GM21717 (cell line): ENCODE data around the gene TMEM91.
"Not testable (repeated sequence)": the region's sequence is repeated elsewhere in the genome, so short reads cannot be mapped to it uniquely, and the experiment has no call there.

Experiments used
- ATAC-seq: cut with Tn5 transposase; IDR thresholded peaks from one replicate; pipeline ENCODE4 v1.9.1; 2021; ENCODE audit warnings: mild to moderate bottlenecking, moderate library complexity; ENCODE audit not compliant: unreplicated experiment

The TMEM91 gene

DNA sequence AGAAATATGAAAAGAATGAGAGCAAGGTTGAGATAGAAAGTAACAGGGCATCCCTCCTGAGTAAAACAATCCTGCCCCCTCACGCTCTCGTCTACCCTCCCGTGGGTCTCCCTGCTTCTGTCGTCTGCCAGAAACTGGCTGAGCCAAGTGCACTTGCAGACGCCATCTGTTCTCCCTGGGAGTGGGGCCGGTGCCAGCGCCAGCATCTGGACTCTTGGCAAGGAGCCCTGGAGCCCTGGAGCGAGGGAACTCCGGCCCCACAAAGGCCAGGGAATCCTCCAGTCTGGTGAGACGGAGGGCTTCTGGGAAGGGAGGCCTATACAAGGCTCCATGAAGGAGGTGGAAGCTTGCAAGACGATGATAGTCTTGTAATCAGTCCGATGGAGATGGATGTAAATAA, 2.3 kb upstream of the TMEM91 start:
- ATAC-seq, result no peak

DNA sequence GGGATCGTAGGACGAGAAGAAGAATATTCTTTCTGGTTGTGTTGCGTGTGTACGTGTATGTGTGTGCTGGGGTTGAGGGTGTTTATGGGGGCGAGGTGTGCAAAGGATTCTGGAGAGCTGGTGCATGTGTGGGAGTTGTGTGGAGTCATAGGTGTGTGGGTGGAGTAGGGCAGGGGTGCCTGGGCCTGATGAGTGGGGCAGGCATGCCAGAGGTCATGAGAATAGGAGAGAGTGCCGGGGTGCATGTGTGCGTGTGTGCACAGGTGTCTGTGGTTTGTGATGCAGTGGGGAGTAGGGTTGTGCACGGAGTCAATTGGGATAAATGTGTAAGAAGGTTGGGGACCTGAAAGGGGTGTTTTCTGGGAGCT, 649 bp downstream of the TMEM91 start:
- ATAC-seq, result no peak

DNA sequence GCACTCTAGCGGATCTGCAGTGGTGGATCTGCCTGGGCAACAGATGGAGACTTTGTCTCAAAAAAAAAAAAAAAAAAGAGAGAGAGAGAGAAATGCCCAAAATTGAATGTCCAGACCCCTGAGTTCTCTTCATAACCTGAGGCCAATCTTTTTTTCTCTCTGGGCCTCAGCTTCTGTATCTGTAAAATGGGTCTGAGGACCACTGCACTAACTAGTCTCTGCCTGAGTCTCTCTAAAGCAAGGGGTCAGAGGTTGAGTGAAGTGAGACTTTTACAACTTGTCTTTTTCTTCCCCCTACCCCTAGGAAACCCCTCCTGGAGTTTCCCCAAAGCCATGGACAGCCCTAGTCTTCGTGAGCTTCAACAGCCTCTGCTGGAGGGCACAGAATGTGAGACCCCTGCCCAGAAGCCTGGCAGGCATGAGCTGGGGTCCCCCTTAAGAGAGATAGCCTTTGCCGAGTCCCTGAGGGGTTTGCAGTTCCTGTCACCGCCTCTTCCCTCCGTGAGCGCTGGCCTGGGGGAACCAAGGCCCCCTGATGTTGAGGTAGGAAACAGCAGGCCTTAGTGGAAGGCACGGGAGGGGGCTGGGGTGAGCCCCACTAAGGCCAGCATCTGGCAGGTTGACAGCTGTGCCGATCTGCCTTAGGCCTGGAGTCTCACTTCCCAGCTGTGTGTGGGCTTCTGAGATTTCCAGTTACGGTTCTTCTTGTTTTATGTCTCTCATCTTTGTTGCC, 1.8 kb downstream of the TMEM91 start:
- no peak for ATAC-seq

DNA sequence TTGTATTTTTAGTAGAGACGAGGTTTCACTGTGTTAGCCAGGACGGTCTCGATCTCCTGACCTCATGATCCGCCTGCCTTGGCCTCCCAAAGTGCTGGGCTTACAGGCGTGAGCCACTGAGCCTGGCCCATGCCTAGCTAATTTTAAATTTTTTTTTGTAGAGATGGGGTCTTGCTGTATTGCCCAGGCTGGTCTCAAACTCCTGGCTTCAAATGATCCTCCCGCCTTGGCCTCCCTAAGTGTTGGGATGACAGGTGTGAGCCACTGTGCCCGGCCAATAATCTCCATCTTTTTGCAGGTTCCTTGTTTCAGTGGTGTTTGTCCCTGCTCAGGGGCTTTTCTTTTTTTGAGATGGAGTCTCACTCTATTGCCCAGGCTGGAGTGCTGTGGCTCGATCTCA, 5.2 kb downstream of the TMEM91 start:
- not testable (repeated sequence) for ATAC-seq

DNA sequence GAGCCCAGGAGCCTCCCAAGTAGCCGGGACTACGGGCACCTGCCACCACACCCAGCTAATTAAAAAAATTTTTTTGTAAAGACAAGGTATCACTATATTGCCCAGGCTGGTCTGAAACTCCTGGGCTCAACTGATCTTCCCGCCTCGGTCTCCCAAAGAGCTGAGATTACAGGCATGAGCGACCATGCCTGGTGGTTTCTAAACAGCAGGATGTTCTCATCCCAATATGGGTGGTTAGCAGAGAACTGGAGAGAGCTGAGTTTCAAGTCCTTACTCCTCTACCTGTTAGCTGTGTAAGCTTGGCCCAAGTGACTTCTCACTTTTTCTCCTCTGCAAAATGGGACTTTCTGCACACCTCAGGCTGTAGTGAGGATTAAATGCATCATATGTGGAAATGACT, 8.0 kb downstream of the TMEM91 start:
- no peak for ATAC-seq

DNA sequence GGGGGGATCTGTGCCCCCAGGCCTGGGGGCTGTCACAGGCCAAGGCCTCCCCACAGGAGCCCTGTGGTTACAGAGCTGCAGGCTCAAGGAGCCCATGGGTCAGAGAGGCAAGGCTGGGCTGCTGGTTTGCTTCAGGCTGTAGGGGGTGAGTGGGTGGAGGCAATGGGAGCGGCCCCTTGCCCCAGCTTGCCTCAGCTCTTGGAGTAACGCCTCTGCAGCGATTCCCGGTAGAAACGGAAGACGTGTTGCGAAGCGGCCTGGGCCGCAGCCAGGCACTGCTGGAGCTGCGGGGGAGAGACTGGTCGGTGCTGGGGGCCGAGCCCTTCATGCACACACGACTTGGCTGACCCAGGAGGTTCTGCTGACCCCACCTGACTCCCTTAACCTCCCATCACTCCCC, 10.1 kb downstream of the TMEM91 start:
- ATAC-seq, result no peak

DNA sequence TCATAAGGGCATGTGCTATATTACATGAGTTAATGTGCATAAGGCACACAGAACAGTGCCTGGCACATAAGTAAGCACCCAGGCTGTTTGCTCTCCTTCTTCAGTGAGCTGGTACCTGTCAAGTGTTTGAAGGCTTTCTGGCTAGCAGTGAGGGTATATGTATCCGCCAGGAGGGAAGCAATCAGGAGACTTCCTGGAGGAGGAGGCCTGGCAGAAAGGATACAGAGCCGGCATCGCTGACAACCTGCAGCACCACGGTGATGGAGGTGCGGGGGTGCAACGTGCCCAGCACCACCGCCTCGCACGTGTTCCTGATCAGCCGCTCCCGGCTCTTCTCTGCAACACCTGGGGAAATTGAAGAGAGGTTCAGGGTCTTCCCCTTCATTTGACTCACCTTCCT, 15.3 kb downstream of the TMEM91 start:
- no peak for ATAC-seq

DNA sequence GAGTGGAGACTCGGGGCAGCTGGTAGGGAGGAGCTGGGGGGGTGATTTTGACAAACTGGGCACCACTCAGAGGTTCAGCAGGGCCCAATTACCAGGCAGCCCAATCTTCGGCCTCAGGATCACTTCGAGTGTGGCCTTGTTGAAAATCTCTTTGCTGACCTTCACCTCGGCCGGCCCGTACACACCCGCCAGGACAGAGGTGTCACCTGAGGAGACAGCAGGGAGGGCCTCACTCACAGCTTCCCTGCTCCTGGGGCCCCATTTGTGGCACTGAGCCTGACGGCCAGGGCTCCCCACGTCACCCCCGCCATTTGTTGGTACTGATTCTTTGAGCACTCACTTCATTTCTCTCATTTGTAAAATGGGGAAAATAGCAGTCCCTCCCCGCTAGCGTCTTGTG, 16.4 kb downstream of the TMEM91 start:
- ATAC-seq, result no peak

DNA sequence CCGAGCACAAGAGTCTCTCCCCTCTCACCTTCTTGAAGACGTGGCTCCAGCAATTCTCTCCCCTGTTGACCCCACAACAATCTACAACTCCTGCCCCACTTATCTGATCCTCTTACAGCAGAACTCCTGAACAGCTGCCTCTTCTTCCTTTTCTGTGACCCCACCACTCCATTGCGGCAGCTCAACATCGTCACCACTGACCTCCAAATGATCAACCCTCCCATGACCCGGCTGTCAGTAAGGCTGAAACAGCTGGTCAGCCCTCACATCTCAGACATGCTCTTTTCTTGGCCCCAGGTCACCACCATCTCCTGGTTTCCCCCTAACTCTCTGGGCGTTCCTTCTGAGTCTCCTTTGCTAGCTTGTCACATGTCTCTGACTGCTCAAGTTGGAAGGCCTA, 19.0 kb downstream of the TMEM91 start:
- ATAC-seq, result no peak

DNA sequence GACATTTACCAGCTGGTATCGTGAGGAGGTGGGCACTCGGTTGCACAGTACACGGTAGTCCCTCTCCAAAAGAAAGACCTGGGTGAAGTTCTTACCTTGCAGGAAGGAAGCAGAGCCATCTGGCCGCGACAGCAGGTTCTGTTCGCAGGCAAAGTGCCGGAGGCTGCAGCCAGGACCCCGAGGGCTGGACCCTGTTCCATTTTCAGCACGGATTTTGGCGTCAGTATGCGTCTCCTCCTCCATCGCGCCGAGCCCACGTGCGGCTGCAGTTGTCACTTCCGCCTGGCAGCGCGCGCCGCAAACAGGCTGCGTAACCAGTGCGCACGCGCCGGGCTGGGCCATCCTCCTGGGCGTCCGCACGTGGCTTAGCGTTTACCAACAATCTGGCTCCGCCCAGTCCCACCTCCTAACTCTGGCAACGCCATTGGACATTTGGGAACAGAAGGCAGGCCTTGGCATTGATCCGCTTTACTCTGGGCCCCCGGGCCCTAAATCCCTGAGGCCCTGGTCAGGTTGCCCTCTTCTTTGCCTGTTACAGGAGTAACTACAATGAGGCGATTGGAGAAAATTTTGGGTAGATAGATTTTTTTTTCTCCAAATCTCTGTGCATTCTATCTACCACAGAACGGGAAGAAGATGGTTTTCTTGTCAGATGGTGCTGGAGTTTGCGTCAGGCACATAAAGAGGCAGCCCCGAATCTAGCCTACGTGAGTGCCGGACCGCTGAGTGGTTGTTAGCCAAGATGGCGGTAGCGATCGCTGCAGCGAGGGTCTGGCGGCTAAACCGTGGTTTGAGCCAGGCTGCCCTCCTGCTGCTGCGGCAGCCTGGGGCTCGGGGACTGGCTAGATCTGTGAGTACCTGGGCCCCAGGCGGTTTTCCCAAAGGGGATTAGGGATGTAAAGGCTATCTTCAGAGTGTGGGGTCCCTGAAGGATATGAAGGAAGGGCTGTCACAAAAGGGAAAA, 21.0 kb downstream of the TMEM91 start, which contains the start of the genes BCKDHA and EXOSC5:
Gene BCKDHA, plus strand, starts transcription at position 733 of the 964 bp plus-strand sequence. Its CDS starts 10 bp downstream, at position 743.
Gene EXOSC5, minus strand, starts transcription at position 274 of the 964 bp plus-strand sequence. Its CDS starts 31 bp downstream, at position 243.
- ATAC-seq, result peak; percentile 80

DNA sequence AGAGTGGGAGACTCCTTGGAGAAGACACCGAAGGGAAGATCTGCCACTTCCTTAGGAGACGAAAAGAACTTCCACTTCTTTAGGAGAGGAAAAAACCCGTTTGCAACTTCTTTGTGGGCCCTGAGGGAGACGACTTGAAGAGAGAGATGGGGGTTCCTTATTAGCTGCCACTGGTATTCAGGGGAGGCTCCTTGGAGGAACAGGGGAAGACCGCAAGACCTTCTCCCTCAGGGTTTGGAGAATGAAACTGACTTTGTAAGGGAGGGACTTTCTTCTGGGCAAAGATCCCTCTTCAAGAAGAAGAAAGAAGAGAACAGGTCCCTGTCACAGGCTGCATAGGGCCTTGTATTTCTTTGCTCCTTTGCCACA, 21.7 kb downstream of the TMEM91 start:
- ATAC-seq, result no peak

DNA sequence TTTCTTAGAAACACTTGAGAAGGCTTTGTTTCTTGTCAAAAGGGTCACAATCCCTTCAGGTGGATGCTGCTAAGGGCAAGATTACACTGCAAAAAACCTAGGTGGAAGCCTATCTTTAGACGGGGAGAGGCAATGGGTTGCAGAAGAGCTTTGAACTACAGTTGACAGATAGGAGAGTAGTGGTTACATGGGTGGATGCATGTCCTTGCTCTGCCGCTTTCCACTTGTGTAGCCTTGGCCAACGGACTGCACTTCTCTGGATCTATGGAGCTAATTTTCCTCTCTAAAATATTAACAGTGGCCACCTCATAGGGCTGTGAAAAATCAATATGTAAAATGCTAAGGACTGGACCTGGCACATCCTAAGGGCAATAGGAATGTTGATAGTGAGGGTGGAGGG, 22.3 kb downstream of the TMEM91 start:
- no peak for ATAC-seq

DNA sequence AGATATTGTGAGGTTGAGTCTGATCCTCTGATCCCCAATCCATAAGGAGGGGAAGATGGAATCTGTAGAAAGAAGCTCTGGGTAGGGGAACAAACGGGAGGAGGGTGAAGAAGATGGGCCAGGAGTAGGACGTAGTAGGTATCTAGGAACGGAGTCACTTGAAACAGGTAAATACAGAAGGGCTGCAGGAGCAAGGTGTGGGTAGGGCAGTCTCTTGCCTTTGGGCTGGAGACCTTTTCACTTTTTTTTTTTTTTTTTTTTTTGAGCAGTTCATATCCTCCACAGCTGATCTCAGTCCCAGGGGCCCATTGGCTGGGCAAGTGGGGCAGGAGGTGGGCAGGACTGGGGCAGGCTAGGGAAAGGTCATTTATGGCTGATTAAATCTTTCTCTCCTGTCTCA, 22.8 kb downstream of the TMEM91 start:
- no peak for ATAC-seq

DNA sequence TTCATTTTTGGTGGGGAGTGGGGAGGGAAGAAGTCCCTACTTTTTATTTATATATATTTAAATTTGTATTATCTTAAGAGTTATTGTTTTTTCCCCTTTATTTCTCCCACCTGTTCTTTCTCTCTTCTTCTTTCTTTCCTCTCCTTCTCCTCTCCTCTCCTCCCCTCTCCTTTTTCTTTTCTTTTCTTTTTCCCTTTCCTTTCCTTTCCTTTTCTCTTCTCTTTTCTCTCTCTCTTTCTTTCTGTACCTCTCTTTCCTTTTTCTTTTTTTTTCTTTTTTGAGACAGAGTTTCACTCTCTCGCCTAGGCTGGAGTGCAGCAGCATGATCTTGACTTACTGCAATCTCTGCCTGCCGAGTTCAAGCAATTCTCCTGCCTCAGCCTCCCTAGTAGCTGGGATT, 23.2 kb downstream of the TMEM91 start:
- no peak for ATAC-seq

DNA sequence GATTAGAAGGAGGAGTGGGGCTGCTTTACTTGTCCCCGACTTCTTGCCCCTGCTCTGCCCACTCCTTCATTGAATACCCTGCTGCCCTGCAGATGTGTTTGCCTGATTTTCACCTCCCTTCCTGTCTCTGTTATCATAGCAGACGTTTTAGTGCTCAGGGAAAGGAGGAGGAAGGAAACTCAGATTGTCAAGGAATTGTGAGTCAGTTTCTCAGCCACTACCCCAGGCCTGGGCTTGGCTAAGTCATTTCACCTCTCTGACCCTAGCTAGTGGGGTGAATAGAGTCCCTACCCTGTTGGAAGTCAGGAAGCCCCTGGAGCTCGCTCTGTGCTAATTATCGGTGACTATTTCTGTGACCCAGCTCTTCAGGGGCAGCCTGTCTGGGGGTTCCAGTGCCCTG, 25.1 kb downstream of the TMEM91 start:
- ATAC-seq, result no peak

DNA sequence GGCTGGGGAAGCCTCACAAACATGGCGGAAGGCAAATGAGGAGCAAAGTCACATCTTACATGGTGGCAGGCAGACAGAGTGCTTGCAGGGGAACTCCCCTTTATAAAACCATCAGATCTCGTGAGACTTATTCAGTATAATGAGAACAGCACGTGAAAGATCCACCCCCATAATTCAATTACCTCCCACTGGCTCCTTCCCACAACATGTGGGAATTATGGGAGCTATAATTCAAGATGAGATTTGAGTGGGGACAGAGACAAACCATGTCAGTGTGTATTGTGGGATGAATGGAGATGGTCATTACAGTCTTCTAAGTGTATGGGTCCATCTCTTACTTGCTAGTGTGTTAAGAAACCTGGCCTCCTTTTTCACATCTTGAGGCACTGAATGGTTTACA, 25.7 kb downstream of the TMEM91 start:
- ATAC-seq, result no peak

DNA sequence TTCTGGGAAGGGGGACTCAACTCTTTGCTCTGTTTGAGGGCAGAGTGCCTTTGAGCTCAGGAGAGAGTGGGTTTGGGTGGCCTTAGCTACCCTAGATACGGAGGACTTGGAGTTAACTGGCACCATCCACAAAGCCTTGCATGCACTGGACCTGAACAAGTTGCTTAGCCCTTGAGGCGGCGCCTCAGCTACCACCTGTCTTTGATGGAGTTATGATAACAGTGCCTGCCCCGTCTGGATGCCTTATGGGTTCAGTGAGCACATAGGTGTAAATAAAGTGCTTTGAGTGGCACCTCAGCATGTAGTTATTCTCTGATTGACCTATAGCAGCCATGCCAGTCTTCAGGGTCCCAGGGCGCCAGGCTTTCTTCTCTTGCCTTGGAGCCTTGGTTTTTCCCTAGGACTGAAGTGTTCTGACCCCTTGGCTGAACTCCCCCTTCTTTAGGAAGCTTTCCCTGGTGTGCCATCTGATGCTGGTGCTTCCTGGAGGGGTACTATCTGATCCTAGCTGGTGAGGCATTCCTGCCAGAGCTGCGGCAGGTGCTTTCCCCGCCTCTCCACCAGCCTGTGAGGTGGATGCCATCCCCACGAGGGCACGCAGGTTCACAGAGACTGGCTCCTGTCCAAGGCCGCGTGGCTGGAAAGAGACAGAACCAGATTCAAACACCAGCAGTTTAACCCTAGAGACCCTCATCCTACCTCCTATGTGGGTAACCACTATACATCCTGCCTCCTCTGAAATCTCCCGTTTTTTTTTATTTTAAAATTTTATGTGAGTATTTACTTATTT, 27.0 kb downstream of the TMEM91 start:
- no peak for ATAC-seq

DNA sequence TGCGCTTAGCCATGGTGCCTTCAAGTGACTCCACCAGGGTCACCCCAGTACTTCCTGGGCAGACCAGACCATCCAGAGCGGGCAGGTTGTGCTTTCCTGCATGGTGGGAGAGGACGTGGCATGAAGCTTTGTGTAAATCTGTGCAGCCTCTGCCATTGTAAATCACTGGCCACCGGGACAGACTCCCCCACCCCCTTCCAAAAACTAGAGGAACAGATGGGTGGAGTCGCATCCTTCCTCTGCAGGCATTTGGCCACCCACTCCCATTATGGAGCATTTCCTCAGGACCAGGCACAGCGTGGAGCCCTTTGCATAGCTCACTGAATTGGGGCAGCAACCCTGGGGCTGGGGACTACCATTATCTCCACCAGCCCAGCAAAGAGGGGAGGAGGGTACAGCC, 29.4 kb downstream of the TMEM91 start:
- ATAC-seq, result no peak

DNA sequence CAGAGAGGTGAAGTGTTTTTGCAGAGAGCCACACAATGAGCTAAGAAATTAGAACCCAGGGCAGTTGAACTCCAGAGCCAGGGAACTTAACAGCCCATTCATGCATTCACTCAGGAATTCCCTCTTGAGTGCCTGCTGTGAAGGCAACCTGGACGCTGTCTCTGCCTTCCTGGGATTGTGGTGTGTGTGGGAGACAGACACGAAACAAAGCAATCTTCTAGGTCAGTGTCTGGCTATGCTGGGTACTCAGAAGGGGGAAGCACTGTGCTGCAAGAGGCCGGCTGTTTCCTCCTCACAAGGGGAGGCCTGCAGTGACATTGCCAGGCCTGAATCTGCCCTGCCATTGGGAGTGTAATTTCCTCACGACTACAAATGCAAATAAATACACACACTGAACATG, 30.9 kb downstream of the TMEM91 start:
- ATAC-seq, result no peak

DNA sequence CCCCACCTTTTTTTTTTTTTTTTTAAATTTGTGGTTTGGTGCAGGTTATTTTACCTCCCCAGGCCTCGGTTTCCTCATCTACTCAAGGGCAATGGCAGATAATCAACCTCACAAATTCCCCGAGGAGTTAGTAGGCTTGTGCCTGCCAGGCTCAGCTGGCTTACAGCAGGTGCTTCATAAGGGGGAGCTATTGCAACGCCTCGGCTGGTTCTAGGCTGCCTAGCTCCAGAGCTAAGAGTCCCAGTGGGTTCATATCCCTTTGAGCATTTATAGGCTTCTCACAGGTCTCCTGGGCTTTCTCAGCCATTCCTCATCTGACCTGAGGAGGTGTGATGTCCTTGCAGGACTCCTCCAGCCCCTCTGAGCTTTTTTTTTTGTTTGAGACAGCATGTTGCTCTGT, 31.9 kb downstream of the TMEM91 start:
- no peak for ATAC-seq

DNA sequence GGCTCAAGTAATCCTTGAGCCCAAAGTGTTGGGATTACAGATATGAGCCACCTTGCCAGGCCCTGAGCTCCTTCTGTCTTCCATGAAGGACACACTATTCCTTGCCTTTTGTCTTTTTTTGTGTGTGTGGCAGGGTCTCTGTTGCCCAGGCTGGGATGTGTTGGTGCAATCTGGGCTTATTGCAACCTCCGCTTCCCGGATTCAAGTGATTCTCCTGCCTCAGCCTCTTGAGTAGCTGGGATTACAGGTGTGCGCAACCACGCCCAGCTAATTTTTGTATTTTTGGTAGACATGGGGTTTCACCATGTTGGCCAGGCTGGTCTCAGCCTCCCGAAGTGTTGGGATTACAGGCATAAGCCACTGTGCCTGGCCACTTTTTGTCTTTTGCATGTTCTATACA, 32.5 kb downstream of the TMEM91 start:
- not testable (repeated sequence) for ATAC-seq
